DOHH2 (cell line): ENCODE measurements around the gene GLRA3.

Source experiments
- H3F3A ChIP-seq: fragments of 200-600 bp; sonication (generic), shearing (Covaris generic); 2 replicates; pipeline ENCODE4 v1.6.0; 2016; ENCODE audit warnings: antibody characterized with exemption, mild to moderate bottlenecking; ENCODE audit not compliant: control insufficient read depth, insufficient read depth
- H3K27ac ChIP-seq: fragments of 200-600 bp; sonication (generic); 2 replicates; pipeline ENCODE4 v1.5.1; 2014; ENCODE audit warnings: low read depth, mild to moderate bottlenecking, low read length, moderate library complexity
- H3K27me3 ChIP-seq: fragments of 200-600 bp; sonication (generic); 2 replicates; pipeline ENCODE4 v1.6.1; 2014; ENCODE audit warnings: mild to moderate bottlenecking, low read length, mixed read lengths; ENCODE audit not compliant: control insufficient read depth
- H3K36me3 ChIP-seq: fragments of 200-600 bp; sonication (generic); 2 replicates; pipeline ENCODE4 v1.6.1; 2014; ENCODE audit warnings: mild to moderate bottlenecking, low read length, moderate library complexity, mixed read lengths; ENCODE audit not compliant: control insufficient read depth
- H3K4me1 ChIP-seq: fragments of 200-600 bp; sonication (generic); 2 replicates; pipeline ENCODE4 v1.6.1; 2014; ENCODE audit warnings: mild to moderate bottlenecking, low read length, mixed read lengths; ENCODE audit not compliant: control insufficient read depth
- H3K4me2 ChIP-seq: fragments of 200-600 bp; sonication (generic); 2 replicates; pipeline ENCODE4 v1.6.0; 2014; ENCODE audit warnings: mild to moderate bottlenecking, low read length, moderate library complexity
- H3K4me3 ChIP-seq: fragments of 200-600 bp; sonication (generic); 2 replicates; pipeline ENCODE4 v1.5.1; 2014; ENCODE audit warnings: mild to moderate bottlenecking, low read length, mixed read lengths
- H3K79me2 ChIP-seq: fragments of 200-600 bp; sonication (generic); 2 replicates; pipeline ENCODE4 v1.6.1; 2014; ENCODE audit warnings: mild to moderate bottlenecking, low read length, mixed read lengths; ENCODE audit not compliant: control insufficient read depth
- H3K9me2 ChIP-seq: fragments of 200-600 bp; sonication (generic); replicated peaks from 2 replicates; pipeline ENCODE4 v1.6.1; 2014; ENCODE audit warnings: mild to moderate bottlenecking, low read length, mixed read lengths; ENCODE audit not compliant: control insufficient read depth
- H3K9me3 ChIP-seq: fragments of 200-600 bp; sonication (generic); 2 replicates; pipeline ENCODE4 v1.6.1; 2014; ENCODE audit warnings: antibody characterized with exemption, low read length, mixed read lengths; ENCODE audit not compliant: control insufficient read depth, insufficient read depth
- H4K20me1 ChIP-seq: fragments of 200-600 bp; sonication (generic); 2 replicates; pipeline ENCODE4 v1.6.0; 2014; ENCODE audit warnings: low read depth, mild to moderate bottlenecking, antibody characterized with exemption, low read length, moderate library complexity; ENCODE audit not compliant: control insufficient read depth, insufficient read depth
- CTCF ChIP-seq: fragments of 200-600 bp; sonication (generic); IDR thresholded peaks from one replicate; pipeline ENCODE4 v1.5.1; 2014; ENCODE audit warnings: antibody characterized with exemption, mild to moderate bottlenecking, low read depth, low read length; ENCODE audit not compliant: poor library complexity, severe bottlenecking
- EZH2phosphoT487 ChIP-seq: fragments of 200-600 bp; sonication (generic); IDR thresholded peaks from 2 replicates; pipeline ENCODE4 v1.6.1; 2017; ENCODE audit warnings: borderline replicate concordance, mild to moderate bottlenecking, antibody characterized with exemption, low read length, moderate library complexity, mixed read lengths

GLRA3 gene

GRCh38 chr4:174834477-174834876, 5.4 kb upstream of the GLRA3 start:
- H3K27me3 ChIP-seq = no peaks in the 10 kb centered on the region
- H3K4me2 ChIP-seq = no peak overlapping the region
- no peaks in the 10 kb centered on the region for H3K36me3 ChIP-seq
- no peaks in the 10 kb centered on the region for H3K4me1 ChIP-seq
- no peaks in the 10 kb centered on the region for H3F3A ChIP-seq
- no peaks in the 10 kb centered on the region for H3K9me2 ChIP-seq
- H4K20me1 ChIP-seq = no peaks in the 10 kb centered on the region
- no peaks in the 10 kb centered on the region for H3K79me2 ChIP-seq
- H3K4me3 ChIP-seq = no peak overlapping the region
- no peak overlapping the region for H3K27ac ChIP-seq
- TF ChIP-seq EZH2phosphoT487 (no peak), CTCF (no peak)
- H3K9me3 ChIP-seq = no peaks in the 10 kb centered on the region

GRCh38 chr4:174826660-174827059, 2.4 kb downstream of the GLRA3 start:
- no peaks in the 10 kb centered on the region for H3F3A ChIP-seq
- no peaks in the 10 kb centered on the region for H3K9me3 ChIP-seq
- no peaks in the 10 kb centered on the region for H3K27me3 ChIP-seq
- H3K36me3 ChIP-seq = no peaks in the 10 kb centered on the region
- H3K79me2 ChIP-seq = no peaks in the 10 kb centered on the region
- H3K27ac ChIP-seq = no peak overlapping the region
- H3K4me1 ChIP-seq = no peaks in the 10 kb centered on the region
- H3K4me2 ChIP-seq = no peak overlapping the region
- no peak overlapping the region for H3K4me3 ChIP-seq
- TF ChIP-seq CTCF (peak; percentile 38), EZH2phosphoT487 (no peak)
- no peaks in the 10 kb centered on the region for H3K9me2 ChIP-seq
- no peaks in the 10 kb centered on the region for H4K20me1 ChIP-seq

GRCh38 chr4:174815282-174815681, 13.8 kb downstream of the GLRA3 start:
- peaks cover 18% of the 10 kb centered on the region for H3K9me3 ChIP-seq
- no peak overlapping the region for H3K4me3 ChIP-seq

More at GRCh38 chr4:174815282-174815681, 13.8 kb downstream of the GLRA3 start:
- Histone ChIP-seq H3K27ac (no peak overlapping the region), H3K36me3 (0 out of 2 replicates have a peak, but pooled peaks cover 2% of the 10 kb centered on the region), H3K4me1 (peaks cover 33% of the 10 kb centered on the region), H3K27me3 (no peaks in the 10 kb centered on the region), H3K9me2 (no peaks in the 10 kb centered on the region), H3K79me2 (no peaks in the 10 kb centered on the region), H3K4me2 (no peak overlapping the region), H3F3A (no peaks in the 10 kb centered on the region), H4K20me1 (no peaks in the 10 kb centered on the region)
- no peak for TF ChIP-seq CTCF
- TF ChIP-seq EZH2phosphoT487 = no peak
